Neural cell (in vitro differentiated cells): Measurements from ENCODE around the gene SIM1.

ENCODE experiments used
- EP300 ChIP-seq: fragments of 450-650 bp; conservative IDR thresholded peaks from 2 replicates; pipeline ENCODE4 v1.6.1; 2014; ENCODE audit warnings: antibody characterized with exemption, mild to moderate bottlenecking, moderate library complexity; ENCODE audit not compliant: poor library complexity, severe bottlenecking
- EZH2 ChIP-seq: fragments of 200-600, 300-800 bp; shearing (Covaris generic), sonication (generic); IDR thresholded peaks from 2 replicates; pipeline ENCODE4 v1.6.1; 2014; ENCODE audit warnings: antibody characterized with exemption, low read length, borderline replicate concordance, mild to moderate bottlenecking; ENCODE audit not compliant: insufficient read depth, poor library complexity, severe bottlenecking
- POLR2AphosphoS5 ChIP-seq: IDR thresholded peaks from 2 replicates; pipeline ENCODE4 v1.6.1; 2012
- RAD21 ChIP-seq: fragments of 450-650 bp; conservative IDR thresholded peaks from 2 replicates; pipeline ENCODE4 v1.6.1; 2014; ENCODE audit warnings: antibody characterized with exemption, mild to moderate bottlenecking, moderate library complexity
- SMC3 ChIP-seq: fragments of 450-650 bp; conservative IDR thresholded peaks from 2 replicates; pipeline ENCODE4 v1.6.1; 2014; ENCODE audit warnings: antibody characterized with exemption, mild to moderate bottlenecking, moderate library complexity; ENCODE audit not compliant: poor library complexity
- TAF1 ChIP-seq: IDR thresholded peaks from 2 replicates; pipeline ENCODE4 v1.6.1; 2012; ENCODE audit warnings: low read depth
- TF ChIP-seq, protein P1 (sequence below): IDR thresholded peaks from 2 replicates; pipeline ENCODE4 v1.6.1; 2012; ENCODE audit warnings: borderline replicate concordance
- TF ChIP-seq, protein P2 (sequence below): fragments of 450-650 bp; IDR thresholded peaks from 2 replicates; pipeline ENCODE4 v1.5.1; 2014; ENCODE audit warnings: antibody characterized with exemption, mild to moderate bottlenecking, moderate library complexity; ENCODE audit not compliant: poor library complexity, severe bottlenecking

DNA sequence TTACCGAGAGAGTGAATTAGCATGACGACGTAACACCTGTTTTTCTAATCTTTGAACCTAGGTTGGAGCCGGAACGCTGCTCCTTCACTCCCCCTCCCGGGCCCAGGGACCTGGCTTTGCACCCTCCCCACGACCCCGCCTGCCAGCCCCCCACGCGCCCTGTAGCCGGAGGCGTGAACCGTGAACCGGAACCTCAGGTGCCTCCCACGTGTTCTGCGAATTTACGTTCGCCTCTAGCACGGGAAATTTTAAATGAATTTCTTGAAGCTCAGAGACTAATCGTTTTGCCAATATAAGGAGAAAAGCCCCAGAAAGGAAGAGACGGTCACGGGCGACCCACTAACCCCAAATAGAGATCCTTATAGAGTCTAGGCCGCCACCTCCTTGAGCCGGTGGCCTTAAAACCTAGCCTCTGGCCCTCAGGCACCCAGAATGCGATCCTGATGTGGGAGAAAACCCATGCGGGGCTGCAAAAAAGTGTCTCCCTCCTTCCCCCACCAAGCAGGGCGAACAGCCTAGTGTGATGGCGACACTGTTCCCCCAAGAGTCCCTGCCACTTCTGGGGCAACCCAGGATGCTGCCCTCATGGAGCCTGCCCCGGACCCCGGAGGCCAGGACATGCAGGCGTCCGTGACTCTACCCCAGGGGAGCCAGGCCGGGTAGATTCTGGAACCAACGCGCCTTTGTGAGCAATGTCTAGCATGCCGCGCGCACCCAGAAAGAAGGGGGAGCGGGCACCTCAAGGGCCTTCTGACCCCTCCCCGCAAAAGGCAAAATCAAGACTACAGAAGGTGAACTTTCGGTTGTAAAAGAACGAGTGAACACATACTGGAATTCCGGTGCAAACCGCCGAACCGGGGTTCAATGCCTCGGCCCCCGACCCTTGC lies 2.7 kb upstream of the SIM1 start:
- peak; percentile 40 for TF ChIP-seq EZH2
- TF ChIP-seq, protein P1, sequence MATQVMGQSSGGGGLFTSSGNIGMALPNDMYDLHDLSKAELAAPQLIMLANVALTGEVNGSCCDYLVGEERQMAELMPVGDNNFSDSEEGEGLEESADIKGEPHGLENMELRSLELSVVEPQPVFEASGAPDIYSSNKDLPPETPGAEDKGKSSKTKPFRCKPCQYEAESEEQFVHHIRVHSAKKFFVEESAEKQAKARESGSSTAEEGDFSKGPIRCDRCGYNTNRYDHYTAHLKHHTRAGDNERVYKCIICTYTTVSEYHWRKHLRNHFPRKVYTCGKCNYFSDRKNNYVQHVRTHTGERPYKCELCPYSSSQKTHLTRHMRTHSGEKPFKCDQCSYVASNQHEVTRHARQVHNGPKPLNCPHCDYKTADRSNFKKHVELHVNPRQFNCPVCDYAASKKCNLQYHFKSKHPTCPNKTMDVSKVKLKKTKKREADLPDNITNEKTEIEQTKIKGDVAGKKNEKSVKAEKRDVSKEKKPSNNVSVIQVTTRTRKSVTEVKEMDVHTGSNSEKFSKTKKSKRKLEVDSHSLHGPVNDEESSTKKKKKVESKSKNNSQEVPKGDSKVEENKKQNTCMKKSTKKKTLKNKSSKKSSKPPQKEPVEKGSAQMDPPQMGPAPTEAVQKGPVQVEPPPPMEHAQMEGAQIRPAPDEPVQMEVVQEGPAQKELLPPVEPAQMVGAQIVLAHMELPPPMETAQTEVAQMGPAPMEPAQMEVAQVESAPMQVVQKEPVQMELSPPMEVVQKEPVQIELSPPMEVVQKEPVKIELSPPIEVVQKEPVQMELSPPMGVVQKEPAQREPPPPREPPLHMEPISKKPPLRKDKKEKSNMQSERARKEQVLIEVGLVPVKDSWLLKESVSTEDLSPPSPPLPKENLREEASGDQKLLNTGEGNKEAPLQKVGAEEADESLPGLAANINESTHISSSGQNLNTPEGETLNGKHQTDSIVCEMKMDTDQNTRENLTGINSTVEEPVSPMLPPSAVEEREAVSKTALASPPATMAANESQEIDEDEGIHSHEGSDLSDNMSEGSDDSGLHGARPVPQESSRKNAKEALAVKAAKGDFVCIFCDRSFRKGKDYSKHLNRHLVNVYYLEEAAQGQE, result no peak
- TF ChIP-seq, protein P2, sequence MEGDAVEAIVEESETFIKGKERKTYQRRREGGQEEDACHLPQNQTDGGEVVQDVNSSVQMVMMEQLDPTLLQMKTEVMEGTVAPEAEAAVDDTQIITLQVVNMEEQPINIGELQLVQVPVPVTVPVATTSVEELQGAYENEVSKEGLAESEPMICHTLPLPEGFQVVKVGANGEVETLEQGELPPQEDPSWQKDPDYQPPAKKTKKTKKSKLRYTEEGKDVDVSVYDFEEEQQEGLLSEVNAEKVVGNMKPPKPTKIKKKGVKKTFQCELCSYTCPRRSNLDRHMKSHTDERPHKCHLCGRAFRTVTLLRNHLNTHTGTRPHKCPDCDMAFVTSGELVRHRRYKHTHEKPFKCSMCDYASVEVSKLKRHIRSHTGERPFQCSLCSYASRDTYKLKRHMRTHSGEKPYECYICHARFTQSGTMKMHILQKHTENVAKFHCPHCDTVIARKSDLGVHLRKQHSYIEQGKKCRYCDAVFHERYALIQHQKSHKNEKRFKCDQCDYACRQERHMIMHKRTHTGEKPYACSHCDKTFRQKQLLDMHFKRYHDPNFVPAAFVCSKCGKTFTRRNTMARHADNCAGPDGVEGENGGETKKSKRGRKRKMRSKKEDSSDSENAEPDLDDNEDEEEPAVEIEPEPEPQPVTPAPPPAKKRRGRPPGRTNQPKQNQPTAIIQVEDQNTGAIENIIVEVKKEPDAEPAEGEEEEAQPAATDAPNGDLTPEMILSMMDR, result no peak
- no peak for TF ChIP-seq SMC3
- TF ChIP-seq TAF1, result no peak
- peak; percentile 26 for TF ChIP-seq POLR2AphosphoS5
- TF ChIP-seq EP300, result no peak
- TF ChIP-seq RAD21, result no peak
